T47D (cell line): ENCODE data around the gene UBL3.

Experiments
- DNase-seq, 2 experiments: peaks; one replicate each; pipeline versions ENCODE4 v3.0.0 to v3.0.0-alpha.2; 2011 to 2012; ENCODE audit warnings: low read depth in 1 of 2, low spot score in 1 of 2
- JUND ChIP-seq: IDR thresholded peaks from 2 replicates; pipeline ENCODE4 v1.6.1; 2012; ENCODE audit warnings: low read depth
- in situ Hi-C: cut with HindIII; loops from 2 replicates; pipeline ENCODE4 v1.10.0; 2016; ENCODE audit warnings: low sequenced_read_pairs, low pct_unique_long_range_greater_than_20kb

Gene UBL3

DNA sequence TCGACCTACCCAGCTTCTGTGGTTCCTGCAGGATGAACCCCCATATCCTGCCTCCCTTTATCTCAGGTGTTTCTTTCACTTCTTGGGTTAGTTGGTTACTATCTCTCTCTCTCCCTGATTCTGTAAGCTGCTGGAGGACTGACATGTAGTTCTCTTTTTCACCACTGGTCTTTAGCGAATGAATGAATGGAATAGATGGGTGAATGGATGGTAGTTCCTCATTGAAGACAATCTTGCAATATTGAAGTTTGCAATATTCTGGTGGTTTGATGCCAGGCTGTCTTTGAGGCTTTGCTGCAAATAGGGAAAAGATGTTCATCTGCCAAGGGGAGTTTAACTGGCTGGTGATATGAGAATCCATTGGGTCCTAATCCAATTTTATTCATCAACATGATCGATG, 120.2 kb downstream of the UBL3 start:
- TF ChIP-seq JUND = no peak
- in situ Hi-C loops = no loop called here
- no peak for DNase-seq

DNA sequence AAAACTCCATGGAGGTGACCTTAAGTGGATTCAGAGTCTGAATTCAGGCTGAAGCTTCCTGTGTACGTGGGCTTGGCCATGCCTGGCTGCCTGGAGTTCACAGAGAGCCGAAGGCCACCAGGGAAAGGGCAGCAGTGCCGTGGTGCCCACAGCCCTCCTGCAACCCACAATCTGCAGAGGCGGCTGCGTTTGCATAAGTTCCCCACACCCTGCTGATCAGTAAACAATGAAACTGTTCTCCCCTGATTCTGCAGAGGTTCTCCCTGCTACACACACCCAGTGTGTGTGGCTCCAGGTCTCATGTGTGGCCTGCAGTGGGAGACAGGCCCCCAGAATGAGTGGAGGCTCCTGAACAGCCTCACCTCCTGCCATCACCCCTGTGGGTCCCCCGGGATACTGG, 128.0 kb downstream of the UBL3 start:
- DNase-seq = no peak
- in situ Hi-C loops = no loop called here
- TF ChIP-seq JUND = no peak

DNA sequence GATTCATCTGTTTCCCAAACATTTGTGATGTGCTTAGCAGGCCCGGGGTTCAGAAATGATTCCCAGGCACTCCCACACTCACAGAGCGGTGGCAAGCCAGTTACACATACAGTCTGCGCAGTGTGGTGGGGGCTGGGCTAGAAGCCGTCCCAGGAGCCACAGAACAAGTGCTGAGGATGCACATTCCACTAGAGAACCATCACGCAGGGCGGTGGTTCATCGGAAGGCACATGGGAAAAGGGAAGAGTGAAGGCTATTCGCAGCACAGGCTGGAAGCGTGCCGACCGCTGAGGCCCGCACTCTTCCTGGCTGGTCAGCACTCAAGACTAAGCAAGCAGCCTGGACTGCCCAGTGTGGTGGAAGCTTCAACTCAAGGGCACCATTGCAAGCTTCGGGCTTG, 128.7 kb downstream of the UBL3 start:
- no peak for DNase-seq
- no peak for TF ChIP-seq JUND
- in situ Hi-C loops = no loop called here

GRCh38 chr13:29718694-29719093, 131.7 kb downstream of the UBL3 start:
- DNase-seq = no peak
- no peak for TF ChIP-seq JUND
- in situ Hi-C loops = no loop called here

GRCh38 chr13:29716493-29716892, 133.9 kb downstream of the UBL3 start:
- no peak for DNase-seq
- in situ Hi-C loops = no loop called here
- no peak for TF ChIP-seq JUND
